Hepatocyte (in vitro differentiated cells): ENCODE results near the gene CCDC138.

Source experiments
- EZH2 ChIP-seq: fragments of 200-600 bp; sonication (generic); IDR thresholded peaks from 2 replicates; pipeline ENCODE4 v1.6.1; 2016; ENCODE audit warnings: antibody characterized with exemption, mild to moderate bottlenecking, borderline replicate concordance
- TF ChIP-seq, protein P1 (sequence below): fragments of 200-600 bp; sonication (generic); IDR thresholded peaks from 2 replicates; pipeline ENCODE4 v1.5.1; 2016; ENCODE audit warnings: antibody characterized with exemption, mild to moderate bottlenecking; ENCODE audit not compliant: poor library complexity

DNA sequence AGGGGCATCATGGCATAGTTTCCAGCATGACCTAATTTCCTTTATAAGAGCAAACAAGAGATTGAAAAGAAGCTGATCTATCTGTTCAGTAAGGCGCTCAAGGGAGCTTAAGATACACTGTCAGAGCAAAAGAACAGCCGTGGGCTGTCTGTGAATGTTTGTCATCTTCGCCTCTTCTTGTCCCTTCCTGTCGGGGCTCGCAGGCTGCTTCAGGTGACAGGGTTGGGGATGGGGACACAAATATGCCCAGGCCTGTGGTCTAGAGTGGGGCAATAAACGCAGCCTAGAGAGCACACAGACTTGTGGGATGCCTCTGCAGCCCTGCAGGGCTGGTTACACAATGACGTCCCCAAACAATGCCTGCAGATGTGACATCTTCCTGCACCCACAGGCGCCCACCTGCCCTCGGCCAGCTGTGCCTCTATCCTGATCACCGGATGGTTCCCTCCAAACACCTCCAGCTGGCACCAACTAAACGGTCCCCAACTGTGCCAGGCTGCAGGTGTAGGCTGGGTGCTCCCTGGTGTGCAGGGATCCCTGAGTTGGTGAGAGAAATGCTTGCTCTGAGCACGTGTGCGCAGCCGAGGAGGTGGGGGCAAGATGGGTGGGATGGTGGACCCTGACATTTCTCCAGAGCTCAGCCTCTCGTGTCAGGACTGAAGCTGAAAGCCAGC lies 129.7 kb downstream of the CCDC138 start:
- TF ChIP-seq, protein P1, sequence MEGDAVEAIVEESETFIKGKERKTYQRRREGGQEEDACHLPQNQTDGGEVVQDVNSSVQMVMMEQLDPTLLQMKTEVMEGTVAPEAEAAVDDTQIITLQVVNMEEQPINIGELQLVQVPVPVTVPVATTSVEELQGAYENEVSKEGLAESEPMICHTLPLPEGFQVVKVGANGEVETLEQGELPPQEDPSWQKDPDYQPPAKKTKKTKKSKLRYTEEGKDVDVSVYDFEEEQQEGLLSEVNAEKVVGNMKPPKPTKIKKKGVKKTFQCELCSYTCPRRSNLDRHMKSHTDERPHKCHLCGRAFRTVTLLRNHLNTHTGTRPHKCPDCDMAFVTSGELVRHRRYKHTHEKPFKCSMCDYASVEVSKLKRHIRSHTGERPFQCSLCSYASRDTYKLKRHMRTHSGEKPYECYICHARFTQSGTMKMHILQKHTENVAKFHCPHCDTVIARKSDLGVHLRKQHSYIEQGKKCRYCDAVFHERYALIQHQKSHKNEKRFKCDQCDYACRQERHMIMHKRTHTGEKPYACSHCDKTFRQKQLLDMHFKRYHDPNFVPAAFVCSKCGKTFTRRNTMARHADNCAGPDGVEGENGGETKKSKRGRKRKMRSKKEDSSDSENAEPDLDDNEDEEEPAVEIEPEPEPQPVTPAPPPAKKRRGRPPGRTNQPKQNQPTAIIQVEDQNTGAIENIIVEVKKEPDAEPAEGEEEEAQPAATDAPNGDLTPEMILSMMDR, result no peak
- TF ChIP-seq EZH2, result no peak
